ENCODE measurements around the gene ATP10A. TPM values are rescaled to one million over a fixed set of nuclear protein-coding genes. Genes with fewer than 3 reads are reported as not detected.

Gene ATP10A
- total RNA-seq, 1 experiment from 2014 or later = 2.1 TPM

GRCh38 chr15:25879438-25879837 lies 16.3 kb upstream of the ATP10A start (continued):
- TF ChIP-seq E2F5 (CRISPR knock-in tag; IDR thresholded peaks at IDR 0.05) (no peak), ZBTB21 (CRISPR knock-in tag; IDR thresholded peaks at IDR 0.05; ENCODE audit: borderline replicate concordance) (no peak), SOX15 (CRISPR knock-in tag; IDR thresholded peaks at IDR 0.05) (no peak), STAT6 (CRISPR knock-in tag; conservative IDR thresholded peaks at IDR 0.05; ENCODE audit: low read depth) (no peak), FOXP1 (CRISPR knock-in tag; IDR thresholded peaks at IDR 0.05; ENCODE audit: borderline replicate concordance) (no peak), ZNF532 (CRISPR knock-in tag; IDR thresholded peaks at IDR 0.05; ENCODE audit: borderline replicate concordance) (no peak), SP1 (CRISPR knock-in tag; conservative IDR thresholded peaks at IDR 0.05) (no peak)

GRCh38 chr15:25877681-25878080 lies 14.6 kb upstream of the ATP10A start:
- peaks cover 9% of the 10 kb centered on the region for H3K9me3 Mint-ChIP-seq
- CTCF ChIA-PET = no interaction called here
- H3K27ac Mint-ChIP-seq = no peak overlapping the region
- no peak overlapping the region for H3K4me3 Mint-ChIP-seq
- no peaks in the 10 kb centered on the region for H3K27me3 Mint-ChIP-seq (ENCODE audit: low read depth)
- ATAC-seq (no peak), DNase-seq (ENCODE audit: low spot score) (no peak)
- no peak for TF ChIP-seq ZNF219 (CRISPR knock-in tag; IDR thresholded peaks at IDR 0.05; ENCODE audit: borderline replicate concordance)
- no peak for TF ChIP-seq ESRRA (CRISPR knock-in tag; IDR thresholded peaks at IDR 0.05; ENCODE audit: borderline replicate concordance)
- TF ChIP-seq MAX (CRISPR knock-in tag; IDR thresholded peaks at IDR 0.05) = no peak
- TF ChIP-seq TCF7 (CRISPR knock-in tag; IDR thresholded peaks at IDR 0.05; ENCODE audit: low read depth) = no peak
- TF ChIP-seq RELA (CRISPR knock-in tag; IDR thresholded peaks at IDR 0.05; ENCODE audit: borderline replicate concordance) = no peak
- no peak for TF ChIP-seq HMGXB4 (CRISPR knock-in tag; IDR thresholded peaks at IDR 0.05)
- TF ChIP-seq NR3C1 (CRISPR knock-in tag; conservative IDR thresholded peaks at IDR 0.05; ENCODE audit: low read depth) = no peak
- TF ChIP-seq ZNF532 (CRISPR knock-in tag; IDR thresholded peaks at IDR 0.05; ENCODE audit: borderline replicate concordance) = no peak
- TF ChIP-seq USF1 (CRISPR knock-in tag; IDR thresholded peaks at IDR 0.05) = no peak
- H3K36me3 Mint-ChIP-seq = peaks cover 2% of the 10 kb centered on the region; the same call in 1 of the 2 replicates
- POLR2A ChIA-PET = no interaction called here
- H3K4me1 Mint-ChIP-seq = no peaks in the 10 kb centered on the region

Measured in WTC11 (cell line).